GM18511 (cell line): ENCODE measurements around the gene PYDC1.
"Not testable (repeated sequence)": the region's sequence is repeated elsewhere in the genome, so short reads cannot be mapped to it uniquely, and the experiment has no call there.

Experiments
- ATAC-seq: cut with Tn5 transposase; IDR thresholded peaks from one replicate; pipeline ENCODE4 v1.9.1; 2021; ENCODE audit warnings: mild to moderate bottlenecking, moderate library complexity; ENCODE audit not compliant: unreplicated experiment

PYDC1 gene

GRCh38 chr16:31196324-31197088 lies 20.4 kb downstream of the PYDC1 start:
- no peak for ATAC-seq

DNA sequence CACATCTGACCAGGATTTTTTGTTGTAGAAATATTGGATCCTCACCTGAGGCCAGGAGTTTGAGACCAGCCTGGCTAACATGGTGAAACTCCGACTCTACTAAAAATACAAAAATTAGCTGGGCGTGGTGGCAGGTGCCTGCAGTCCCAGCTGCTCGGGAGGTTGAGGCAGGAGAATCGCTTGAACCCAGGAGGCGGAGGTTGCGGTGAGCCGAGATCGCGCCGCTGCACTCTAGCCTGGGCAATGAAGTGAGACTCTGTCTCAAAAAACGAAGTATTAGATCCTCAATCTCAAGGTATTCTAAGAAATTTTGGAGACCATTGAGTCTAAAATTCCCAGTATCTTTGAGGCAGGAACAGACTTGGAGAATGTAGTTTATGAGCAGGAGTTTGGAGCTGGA lies 21.1 kb downstream of the PYDC1 start:
- not testable (repeated sequence) for ATAC-seq

DNA sequence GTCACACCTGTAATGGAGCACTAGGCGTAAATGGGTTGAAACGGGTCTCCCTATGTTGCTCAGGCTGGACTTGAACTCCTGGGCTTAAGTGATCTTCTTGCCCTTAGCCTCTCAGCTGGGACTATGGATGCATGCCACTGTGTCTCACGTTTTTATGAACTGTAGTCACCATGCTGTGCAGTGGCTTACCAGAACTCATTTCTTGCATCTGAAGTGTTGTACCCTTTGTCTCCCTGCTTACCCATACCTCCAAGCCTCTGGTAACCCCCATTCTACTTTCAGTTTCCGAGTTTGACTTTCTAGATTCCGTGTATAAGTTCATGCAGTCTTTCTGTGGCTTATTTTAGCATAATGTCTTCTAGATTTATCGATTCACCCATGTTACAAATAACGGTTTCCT lies 22.0 kb downstream of the PYDC1 start:
- no peak for ATAC-seq

GRCh38 chr16:31193874-31194273 lies 23.1 kb downstream of the PYDC1 start:
- ATAC-seq: no peak

DNA sequence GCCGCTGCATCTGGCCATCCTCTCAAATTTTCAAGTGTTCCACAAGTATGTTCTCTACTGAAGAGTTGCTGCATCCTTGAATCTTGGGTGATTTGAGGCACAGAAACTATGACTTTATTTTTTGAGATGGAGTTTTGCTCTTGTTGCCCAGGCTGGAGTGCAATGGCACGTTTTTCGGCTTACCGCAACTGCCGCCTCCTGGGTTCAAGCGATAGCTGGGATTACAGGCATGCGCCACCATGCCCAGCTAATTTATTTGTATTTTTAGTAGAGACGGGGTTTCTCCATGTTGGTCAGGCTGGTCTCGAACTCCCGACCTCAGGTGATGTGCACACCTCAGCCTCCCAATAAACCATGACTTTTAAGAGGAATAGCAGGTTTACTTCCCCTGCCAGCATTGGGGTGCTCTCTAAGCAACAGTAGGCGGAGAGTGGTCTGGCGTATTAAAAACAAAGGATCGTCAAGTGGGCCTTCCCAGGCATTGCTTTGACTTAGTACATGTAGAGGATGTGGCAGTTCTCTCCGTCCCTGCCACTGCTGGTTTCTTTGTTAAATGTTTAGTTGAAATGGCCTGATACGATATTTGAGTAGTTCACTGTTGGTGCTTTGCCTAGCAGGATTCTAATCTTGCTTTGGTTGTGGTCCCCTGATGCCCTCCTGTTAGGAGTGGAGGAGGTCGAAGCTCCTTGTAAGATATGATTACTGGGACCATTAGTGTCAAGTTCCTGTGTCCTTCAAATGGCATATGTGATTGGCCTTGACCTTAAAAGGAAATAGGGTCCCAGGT lies 23.9 kb downstream of the PYDC1 start:
- no peak for ATAC-seq

- no peak for ATAC-seq
Measured at GRCh38 chr16:31191697-31192428, 25.1 kb downstream of the PYDC1 start.

GRCh38 chr16:31190818-31191444 lies 26.0 kb downstream of the PYDC1 start:
- ATAC-seq: no peak

DNA sequence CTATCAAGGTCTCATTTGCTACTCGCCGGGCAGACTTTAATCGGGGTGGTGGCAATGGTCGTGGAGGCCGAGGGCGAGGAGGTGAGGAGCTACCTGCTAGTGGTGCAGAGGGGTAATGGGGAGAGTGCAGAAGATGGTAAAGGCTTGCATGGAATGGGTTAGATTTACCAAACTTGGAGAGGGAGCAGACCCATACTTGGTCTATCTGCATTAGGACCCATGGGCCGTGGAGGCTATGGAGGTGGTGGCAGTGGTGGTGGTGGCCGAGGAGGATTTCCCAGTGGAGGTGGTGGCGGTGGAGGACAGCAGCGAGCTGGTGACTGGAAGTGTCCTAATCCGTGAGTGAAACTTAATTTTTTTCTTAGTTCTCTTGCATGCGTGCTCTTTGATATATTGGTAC lies 26.9 kb downstream of the PYDC1 start:
- no peak for ATAC-seq

- no peak for ATAC-seq
Measured at GRCh38 chr16:31189412-31189778, 27.5 kb downstream of the PYDC1 start.

GRCh38 chr16:31188450-31189411 lies 28.2 kb downstream of the PYDC1 start:
- no peak for ATAC-seq

GRCh38 chr16:31187808-31188189 lies 29.1 kb downstream of the PYDC1 start:
- ATAC-seq: no peak

DNA sequence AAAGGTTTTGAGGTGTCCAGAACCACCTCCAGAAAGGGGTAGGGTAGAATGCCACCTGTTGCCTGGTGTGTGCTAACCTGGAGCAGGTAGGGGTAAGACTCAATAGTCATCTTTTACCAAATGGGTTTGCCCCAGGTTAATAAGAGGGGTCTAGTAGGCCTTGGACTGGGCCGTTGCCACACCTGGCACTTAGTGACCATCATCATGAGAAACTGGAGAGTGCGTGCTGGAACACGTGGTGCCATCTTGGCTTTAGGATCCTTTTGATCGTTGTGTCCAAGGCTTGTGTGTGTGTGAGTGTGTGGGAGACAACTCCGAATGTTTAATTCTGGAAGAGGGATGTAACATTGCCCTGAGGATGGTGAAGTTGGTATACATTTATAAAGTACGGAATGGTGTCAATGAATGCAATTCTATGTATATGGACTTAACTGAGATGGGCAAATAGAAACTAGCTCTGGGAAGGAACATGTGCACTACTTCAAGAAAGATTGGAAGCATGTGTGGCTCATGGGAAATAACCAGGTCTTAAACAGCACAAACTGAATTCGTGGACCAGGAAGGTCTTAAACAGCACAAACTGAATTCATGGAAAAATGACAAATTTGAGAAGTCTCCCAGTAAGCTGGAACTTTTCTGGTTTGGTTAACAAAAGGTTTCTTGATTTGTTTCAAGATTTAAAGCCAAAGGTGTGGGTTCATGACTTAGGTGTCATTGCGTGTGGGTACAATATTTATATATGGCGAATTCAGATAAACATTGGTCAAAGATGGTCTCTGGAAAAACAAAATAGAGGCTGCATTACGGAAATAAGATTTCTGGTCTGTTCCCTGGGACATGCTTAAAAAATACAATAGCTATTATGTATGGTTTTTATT lies 29.8 kb downstream of the PYDC1 start:
- no peak for ATAC-seq

GRCh38 chr16:31186176-31186575 lies 30.8 kb downstream of the PYDC1 start:
- no peak for ATAC-seq

GRCh38 chr16:31185339-31185738 lies 31.6 kb downstream of the PYDC1 start:
- no peak for ATAC-seq

GRCh38 chr16:31184888-31185287 lies 32.0 kb downstream of the PYDC1 start:
- ATAC-seq: no peak

DNA sequence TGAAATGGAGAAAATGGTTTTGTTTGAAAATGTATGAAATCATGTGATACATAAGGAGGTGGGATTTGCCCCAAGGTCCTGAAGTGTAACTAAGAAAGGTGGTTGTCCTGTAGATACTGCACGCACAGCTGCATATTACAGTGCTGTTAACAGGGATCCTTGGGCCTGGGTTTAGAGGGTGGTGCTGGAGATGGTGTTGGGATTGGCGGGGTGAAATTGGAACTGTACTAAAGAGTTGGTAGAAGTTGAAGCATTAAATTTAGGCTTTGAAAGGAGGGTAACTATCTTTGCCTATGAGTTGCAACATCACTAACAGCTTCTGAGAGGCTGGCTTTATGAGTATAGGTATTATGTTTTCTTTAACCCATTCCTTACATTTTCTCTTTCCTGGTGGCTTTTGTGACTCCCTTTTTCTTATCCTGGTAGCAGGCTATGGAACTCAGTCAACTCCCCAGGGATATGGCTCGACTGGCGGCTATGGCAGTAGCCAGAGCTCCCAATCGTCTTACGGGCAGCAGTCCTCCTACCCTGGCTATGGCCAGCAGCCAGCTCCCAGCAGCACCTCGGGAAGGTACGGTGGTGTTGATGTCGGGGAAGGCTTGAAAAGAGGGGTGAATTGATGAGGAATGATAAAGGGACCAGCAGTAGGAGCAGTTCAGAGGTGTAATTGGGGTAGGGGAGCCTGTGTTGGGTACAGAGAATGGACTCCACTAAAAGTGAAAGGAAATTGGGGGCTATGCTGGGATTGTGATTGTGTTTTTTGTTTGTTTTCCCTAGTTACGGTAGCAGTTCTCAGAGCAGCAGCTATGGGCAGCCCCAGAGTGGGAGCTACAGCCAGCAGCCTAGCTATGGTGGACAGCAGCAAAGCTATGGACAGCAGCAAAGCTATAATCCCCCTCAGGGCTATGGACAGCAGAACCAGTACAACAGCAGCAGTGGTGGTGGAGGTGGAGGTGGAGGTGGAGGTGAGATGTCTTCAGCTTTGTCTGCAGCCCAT lies 33.2 kb downstream of the PYDC1 start:
- ATAC-seq: no peak

DNA sequence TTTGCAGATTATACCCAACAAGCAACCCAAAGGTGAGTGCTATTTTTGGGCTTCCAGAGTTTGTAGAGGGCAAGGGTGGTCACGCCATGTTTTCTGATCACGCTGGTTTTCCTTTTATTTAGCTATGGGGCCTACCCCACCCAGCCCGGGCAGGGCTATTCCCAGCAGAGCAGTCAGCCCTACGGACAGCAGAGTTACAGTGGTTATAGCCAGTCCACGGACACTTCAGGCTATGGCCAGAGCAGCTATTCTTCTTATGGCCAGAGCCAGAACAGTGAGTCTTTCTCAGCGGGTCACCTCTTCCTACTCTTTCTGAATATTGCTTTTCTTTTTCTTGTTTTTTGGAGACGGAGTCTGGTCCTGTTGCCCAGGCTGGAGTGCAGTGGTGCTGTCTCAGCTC lies 34.5 kb downstream of the PYDC1 start:
- no peak for ATAC-seq
